Adrenal gland (tissue), 12 donors: ENCODE results near the gene TMBIM4. TPM values are rescaled to one million over a fixed set of nuclear protein-coding genes. Genes with fewer than 3 reads are reported as not detected.

Source experiments
- DNase-seq, 7 donors: peaks; one replicate each; pipeline ENCODE4 v3.0.0-alpha.2; 2019 to 2020
- H3K27ac ChIP-seq, 5 donors: fragments of 200-600 bp; sonication (generic) in 4 of 5; 1 replicate in 3 of 5; 2 replicates in 2 of 5; pipeline versions ENCODE4 v1.5.1 to v1.8.0; 2016 to 2020; ENCODE audit warnings: mild to moderate bottlenecking in 1 of 5
- H3K27me3 ChIP-seq: fragments of 200-600 bp; 2 replicates; pipeline ENCODE4 v1.8.0; 2021
- H3K36me3 ChIP-seq, 2 donors: fragments of 200-600 bp; replicated peaks in 1 of 2; 1 replicate in 1 of 2; 2 replicates in 1 of 2; pipeline versions ENCODE4 v1.5.1 to v1.8.0; 2018 to 2022
- H3K4me1 ChIP-seq, 2 donors: fragments of 200-600 bp; replicated peaks in 1 of 2; 1 replicate in 1 of 2; 2 replicates in 1 of 2; pipeline versions ENCODE4 v1.5.1 to v1.8.0; 2018 to 2021
- H3K4me3 ChIP-seq, 4 donors: fragments of 200-600 bp; sonication (generic) in 3 of 4; one replicate each; pipeline ENCODE4 v1.5.1; 2016 to 2018
- H3K9me3 ChIP-seq, 3 donors: fragments of 200-600 bp; sonication (generic) in 1 of 3; replicated peaks in 1 of 3; 1 replicate in 2 of 3; 2 replicates in 1 of 3; pipeline versions ENCODE4 v1.5.1 to v1.8.0; 2016 to 2021
- CTCF ChIP-seq, 6 experiments: fragments of 450-650 bp in 4 of 6; fragments of 200-600 bp in 2 of 6; sonication (generic) in 1 of 6; IDR thresholded peaks; 1 replicate in 5 of 6; 2 replicates in 1 of 6; pipeline versions ENCODE4 v1.5.1 to v1.8.0; 2016 to 2021; ENCODE audit warnings: antibody characterized with exemption in 6 of 6, mild to moderate bottlenecking in 2 of 6, moderate library complexity in 1 of 6
- POLR2A ChIP-seq, 2 donors: fragments of 450-650 bp; IDR thresholded peaks; one replicate each; pipeline ENCODE4 v1.6.1; 2017; ENCODE audit warnings: antibody characterized with exemption in 2 of 2, mild to moderate bottlenecking in 2 of 2, moderate library complexity in 1 of 2
- WGBS, 4 donors: extraction: QIAGEN DNeasy Blood & Tissue Kit in 2 of 4; methylation state at CpG; one replicate each; pipeline versions ENCODE4 v1.1.5 to v1.1.7; 2013 to 2017; 5-methylcytosine and 5-hydroxymethylcytosine counted together
- intact Hi-C, 2 donors: fragments of 100-400 bp; cut with DNase I; formaldehyde crosslinking; loops; one replicate each; pipeline versions ENCODE4 v1.14.1 to v1.15.0; 2022 to 2023
- polyA plus RNA-seq, 3 donors: library from polyadenylated mRNA; stranded (reverse); fragments of 200-250 nt in 2 of 3; fragments of 350-450 nt in 1 of 3; fragmentation: Illumina TruSeq in 1 of 3; extraction: RNeasy Lipid Tissue Mini Kit (QIAGEN cat#74804) in 1 of 3; gene quantifications; one replicate each; pipeline ENCODE4 v1.2.3, GENCODE V29; 2013 to 2014
- total RNA-seq, 9 donors: library from RNA; depleted of rRNA in 4 of 9; stranded (reverse); fragments of >200 nt in 4 of 9; fragments of 120-200 nt in 1 of 9; fragmentation: NEBNext Ultra II Directional in 1 of 9; extraction: Animal tissue kit (Norgen Biotek cat#: 25700) in 1 of 9; gene quantifications; one replicate each; pipeline versions ENCODE4 v1.1.0 to v1.2.4, GENCODE V29; 2013 to 2023
- donor health status: healthy with polysubstance abuse.
- donor health status: Bipolar disorder and iron deficiency.
- donor health status: DM: yes; HTN: yes; CAD: no.
- donor health status: DM: no; HTN: no; CAD: no.
- donor health status: DM: no; HTN: no; CAD: no.
- donor health status: DM: yes; HTN: yes; CAD: no.

TMBIM4 gene
- total and polyA plus RNA-seq, 12 donors: 94.3 to 291 (median 214) TPM

DNA sequence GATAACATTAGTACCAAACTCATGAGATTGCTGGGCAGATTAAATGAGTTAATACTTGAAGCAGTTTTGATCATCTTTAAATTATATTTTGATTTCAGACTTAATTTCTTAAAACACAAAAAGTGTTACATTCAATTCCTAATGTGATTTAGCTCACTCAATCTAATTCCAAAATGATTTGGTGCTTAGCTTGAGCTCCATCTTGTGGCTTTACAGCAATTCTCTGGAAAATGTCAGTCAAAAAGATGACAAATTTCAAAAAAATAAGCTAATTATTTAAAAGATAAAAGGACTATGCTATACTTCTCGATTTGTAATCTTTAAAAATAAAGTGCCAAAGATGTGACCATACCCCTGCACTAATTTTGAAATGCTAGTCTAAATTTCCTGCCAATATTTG lies 49.3 kb downstream of the TMBIM4 start:
- H3K27ac ChIP-seq: no peak overlapping the region
- WGBS, 4 donors: 76 to 84% (median 77%) methylated on average over 1 of the region's 1 CpG
- no peaks in the 10 kb centered on the region for H3K4me1 ChIP-seq
- intact Hi-C loops: no loop called here
- no peaks in the 10 kb centered on the region for H3K9me3 ChIP-seq
- TF ChIP-seq CTCF (IDR thresholded peaks at IDR 0.05) (no peak), POLR2A (IDR thresholded peaks at IDR 0.05) (no peak)
- H3K4me3 ChIP-seq: no peak overlapping the region
- peaks cover 11 to 31% of the 10 kb centered on the region in 2 donors for H3K36me3 ChIP-seq
- no peak for DNase-seq
- no peaks in the 10 kb centered on the region for H3K27me3 ChIP-seq

DNA sequence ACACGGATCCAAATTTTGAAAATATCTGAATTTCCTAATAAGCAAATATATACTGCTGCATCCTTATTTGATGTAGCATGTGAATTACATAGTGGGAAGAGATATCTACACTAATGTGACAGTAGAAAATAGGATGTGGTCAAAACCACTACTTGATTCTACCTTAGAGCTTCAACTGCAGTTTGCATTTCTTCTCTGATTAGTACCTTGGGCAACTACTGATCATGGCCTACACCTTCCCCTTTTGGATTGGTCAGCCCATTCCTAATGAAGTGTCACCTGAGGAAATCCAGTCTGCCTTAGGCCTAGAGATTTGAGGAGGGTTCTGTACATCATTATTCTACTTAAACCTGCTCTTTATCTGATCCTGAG lies 49.9 kb downstream of the TMBIM4 start:
- TF ChIP-seq POLR2A (IDR thresholded peaks at IDR 0.05): no peak
- no peak for TF ChIP-seq CTCF (IDR thresholded peaks at IDR 0.05)
- H3K27me3 ChIP-seq: no peaks in the 10 kb centered on the region
- H3K4me1 ChIP-seq: no peaks in the 10 kb centered on the region
- WGBS, 4 donors: 86 to 95% (median 93%) methylated on average over 1 of the region's 1 CpG
- no peak for DNase-seq
- no peaks in the 10 kb centered on the region for H3K9me3 ChIP-seq
- intact Hi-C loops: no loop called here
- H3K27ac ChIP-seq: no peak overlapping the region
- no peak overlapping the region for H3K4me3 ChIP-seq
- peaks cover 11 to 27% of the 10 kb centered on the region in 2 donors for H3K36me3 ChIP-seq

GRCh38 chr12:66119229-66119869 lies 50.4 kb downstream of the TMBIM4 start:
- intact Hi-C loops: no loop called here
- 82 to 93% (median 85%) methylated on average over 2 of the region's 2 CpGs for WGBS, 4 donors
- Histone ChIP-seq H3K4me1 (no peaks in the 10 kb centered on the region), H3K4me3 (no peak overlapping the region), H3K9me3 (no peaks in the 10 kb centered on the region), H3K27ac (no peak overlapping the region), H3K36me3 (peaks cover 11 to 22% of the 10 kb centered on the region in 2 donors), H3K27me3 (no peaks in the 10 kb centered on the region)
- TF ChIP-seq CTCF (IDR thresholded peaks at IDR 0.05) (no peak), POLR2A (IDR thresholded peaks at IDR 0.05) (no peak)
- no peak for DNase-seq

- WGBS, 4 donors: 85 to 90% (median 86%) methylated on average over 9 of the region's 9 CpGs
- peaks cover 6 to 12% of the 10 kb centered on the region in 2 donors for H3K36me3 ChIP-seq
- no peaks in the 10 kb centered on the region for H3K4me1 ChIP-seq
- no peak overlapping the region for H3K27ac ChIP-seq
- no peak overlapping the region for H3K4me3 ChIP-seq
- no peaks in the 10 kb centered on the region for H3K9me3 ChIP-seq
- intact Hi-C loops: no loop called here
- TF ChIP-seq POLR2A (IDR thresholded peaks at IDR 0.05): no peak
- TF ChIP-seq CTCF (IDR thresholded peaks at IDR 0.05): no peak
- DNase-seq: no peak
- H3K27me3 ChIP-seq: no peaks in the 10 kb centered on the region
Observed at GRCh38 chr12:66118240-66118891, 51.4 kb downstream of the TMBIM4 start.
